ENCODE results near the gene AOC2.

AOC2 gene, protein sequence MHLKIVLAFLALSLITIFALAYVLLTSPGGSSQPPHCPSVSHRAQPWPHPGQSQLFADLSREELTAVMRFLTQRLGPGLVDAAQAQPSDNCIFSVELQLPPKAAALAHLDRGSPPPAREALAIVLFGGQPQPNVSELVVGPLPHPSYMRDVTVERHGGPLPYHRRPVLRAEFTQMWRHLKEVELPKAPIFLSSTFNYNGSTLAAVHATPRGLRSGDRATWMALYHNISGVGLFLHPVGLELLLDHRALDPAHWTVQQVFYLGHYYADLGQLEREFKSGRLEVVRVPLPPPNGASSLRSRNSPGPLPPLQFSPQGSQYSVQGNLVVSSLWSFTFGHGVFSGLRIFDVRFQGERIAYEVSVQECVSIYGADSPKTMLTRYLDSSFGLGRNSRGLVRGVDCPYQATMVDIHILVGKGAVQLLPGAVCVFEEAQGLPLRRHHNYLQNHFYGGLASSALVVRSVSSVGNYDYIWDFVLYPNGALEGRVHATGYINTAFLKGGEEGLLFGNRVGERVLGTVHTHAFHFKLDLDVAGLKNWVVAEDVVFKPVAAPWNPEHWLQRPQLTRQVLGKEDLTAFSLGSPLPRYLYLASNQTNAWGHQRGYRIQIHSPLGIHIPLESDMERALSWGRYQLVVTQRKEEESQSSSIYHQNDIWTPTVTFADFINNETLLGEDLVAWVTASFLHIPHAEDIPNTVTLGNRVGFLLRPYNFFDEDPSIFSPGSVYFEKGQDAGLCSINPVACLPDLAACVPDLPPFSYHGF

DNA sequence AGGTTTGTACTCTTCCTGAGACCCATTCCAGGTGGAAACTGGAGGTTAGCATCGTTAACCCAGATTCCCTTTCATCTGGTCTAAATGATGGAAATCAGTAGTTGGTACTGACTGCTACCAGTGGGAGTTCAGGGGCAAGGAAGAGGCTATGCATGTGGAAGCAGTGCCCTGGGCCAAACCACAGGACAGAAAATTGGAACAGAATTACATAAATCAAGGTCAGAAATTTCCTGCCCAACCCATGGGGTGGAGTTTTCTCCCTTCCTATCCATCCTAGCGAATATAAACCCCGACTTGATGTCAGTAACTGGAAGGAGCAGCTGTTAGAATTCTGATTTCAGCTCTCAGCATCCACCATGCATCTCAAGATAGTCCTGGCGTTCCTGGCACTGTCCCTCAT lies at the start of gene AOC2:
Gene AOC2 (plus strand): TSS at position 310 of the 400 bp plus-strand sequence. CDS start 47 bp downstream, at position 357.
- DNase-seq = no peak

DNA sequence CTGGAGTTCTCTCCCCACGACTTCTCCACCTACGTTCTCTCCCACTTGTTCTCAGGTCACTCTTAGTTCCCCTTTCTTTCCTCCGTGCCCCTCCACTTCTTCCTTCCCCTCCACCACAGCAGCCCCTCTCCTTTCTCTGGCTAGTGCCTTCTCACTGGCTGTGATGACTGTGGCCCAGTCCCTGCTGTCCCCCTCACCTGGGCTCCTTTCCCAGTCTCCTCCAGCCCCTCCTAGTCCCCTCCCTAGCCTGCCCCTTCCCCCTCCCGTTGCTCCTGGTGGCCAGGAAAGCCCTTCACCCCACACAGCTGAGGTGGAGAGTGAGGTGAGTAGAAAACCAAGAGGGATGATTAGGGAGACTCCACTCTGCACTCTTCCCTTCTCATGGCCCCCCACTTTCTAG lies 49.3 kb upstream of the AOC2 start:
- no peak for DNase-seq

- DNase-seq = no peak
Observed at GRCh38 chr17:42795465-42795864, 48.9 kb upstream of the AOC2 start.

- DNase-seq = no peak
Observed at GRCh38 chr17:42796066-42796758, 48.2 kb upstream of the AOC2 start.

DNA sequence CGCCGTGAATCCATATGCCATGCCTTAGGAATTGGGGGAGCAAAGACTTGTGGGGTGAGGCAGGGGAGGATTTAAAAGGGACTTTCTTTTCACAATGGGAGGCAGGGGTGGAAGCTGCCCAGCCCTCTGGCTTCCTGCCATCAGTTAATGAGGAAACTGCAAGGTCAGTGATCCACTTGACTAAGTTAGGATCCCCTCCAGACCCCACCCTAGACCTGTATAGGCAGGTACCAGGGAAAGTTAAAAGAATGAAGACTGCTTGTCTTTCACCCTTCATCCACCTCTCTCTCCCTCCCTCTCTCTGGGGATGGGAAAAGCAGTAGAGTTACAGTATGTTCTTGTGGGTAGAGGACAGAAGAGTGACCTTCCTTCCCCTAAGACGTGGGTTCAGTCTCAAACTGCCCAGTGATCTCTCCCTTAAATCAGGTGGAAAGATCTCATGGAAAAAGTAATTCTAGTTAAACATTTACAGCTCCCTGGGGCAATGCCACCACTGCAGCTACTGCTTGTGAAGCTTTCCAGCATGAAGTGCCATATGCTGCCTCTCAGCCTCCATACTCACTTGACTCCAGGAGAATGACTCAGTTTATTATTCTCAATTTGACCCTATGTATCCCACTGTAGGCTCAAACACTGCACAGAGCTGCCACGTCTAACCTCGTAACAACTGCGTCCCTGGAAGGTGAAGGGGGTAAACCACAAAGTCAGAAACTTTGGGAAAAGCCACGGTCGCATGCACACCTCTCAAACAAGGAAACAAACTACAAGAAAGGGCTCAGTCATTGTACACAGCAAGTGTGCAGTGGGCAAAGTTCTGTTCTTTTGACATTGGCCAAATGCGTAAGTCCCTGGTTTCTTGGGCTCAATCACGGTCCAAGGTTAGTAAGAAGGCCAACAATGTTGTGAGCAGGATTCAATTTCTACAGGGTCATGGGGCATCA lies 47.0 kb upstream of the AOC2 start:
- no peak for DNase-seq

- no peak for DNase-seq
Observed at GRCh38 chr17:42798011-42798382, 46.4 kb upstream of the AOC2 start.

GRCh38 chr17:42798383-42799380 lies 45.7 kb upstream of the AOC2 start, which contains the start of the genes CNTD1 and COA3:
Gene CNTD1, plus strand, starts transcription at chr17:42798861. Its CDS starts 207 bp downstream, at chr17:42799068.
Gene COA3, minus strand, starts transcription at chr17:42798704. Its CDS starts 23 bp downstream, at chr17:42798681.
- peak; percentile 77 for DNase-seq

- no peak for DNase-seq
Observed at GRCh38 chr17:42803074-42803883, 41.1 kb upstream of the AOC2 start.

DNA sequence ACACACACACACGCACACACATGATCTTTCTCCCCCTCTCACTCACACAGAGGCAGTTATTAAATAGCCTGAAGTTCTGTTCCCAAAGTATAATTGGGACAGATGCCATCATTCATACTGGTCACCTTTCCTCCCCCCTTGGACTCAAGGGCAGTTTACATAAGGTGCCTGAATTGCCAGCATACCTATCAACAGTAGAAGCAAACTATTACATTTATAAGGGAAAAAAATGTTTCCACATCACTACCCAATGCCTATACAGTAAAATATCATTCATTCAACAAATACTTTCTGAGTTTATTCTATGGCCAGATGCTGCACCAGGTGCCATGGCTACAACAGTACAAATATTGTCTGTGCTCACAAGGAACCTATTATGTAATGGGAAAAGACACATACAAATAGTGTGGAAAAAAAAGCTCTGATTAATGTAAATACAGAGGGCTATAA lies 39.4 kb upstream of the AOC2 start:
- DNase-seq = no peak

GRCh38 chr17:42806249-42806648 lies 38.1 kb upstream of the AOC2 start:
- DNase-seq = no peak

- no peak for DNase-seq
Observed at GRCh38 chr17:42809250-42809649, 35.1 kb upstream of the AOC2 start.

- DNase-seq = no peak
Observed at GRCh38 chr17:42814633-42815399, 29.6 kb upstream of the AOC2 start.

GRCh38 chr17:42817866-42818265 lies 26.5 kb upstream of the AOC2 start:
- DNase-seq = no peak

- DNase-seq = no peak
Observed at GRCh38 chr17:42818379-42818778, 26.0 kb upstream of the AOC2 start.

- no peak for DNase-seq
Observed at GRCh38 chr17:42819939-42820535, 24.3 kb upstream of the AOC2 start.

- no peak for DNase-seq
Observed at GRCh38 chr17:42821176-42821575, 23.2 kb upstream of the AOC2 start.

DNA sequence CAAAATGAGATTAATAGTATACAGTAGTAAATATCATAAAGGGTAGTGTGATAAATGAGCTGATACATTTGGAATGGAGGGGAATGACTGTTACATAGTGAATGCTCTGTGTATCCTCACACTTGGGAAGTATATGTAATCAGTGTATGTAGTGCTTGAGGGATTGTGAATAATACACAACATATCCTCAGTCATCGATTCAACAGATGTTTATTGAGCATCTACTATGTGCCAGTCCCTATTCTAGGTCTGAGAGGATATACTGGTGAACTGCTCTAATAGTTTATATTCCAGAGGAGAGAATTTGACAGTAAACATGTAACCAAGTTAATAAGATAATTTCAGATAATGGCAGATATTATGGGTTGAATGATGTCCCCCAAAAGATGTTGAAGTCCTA lies 16.9 kb upstream of the AOC2 start:
- no peak for DNase-seq

DNA sequence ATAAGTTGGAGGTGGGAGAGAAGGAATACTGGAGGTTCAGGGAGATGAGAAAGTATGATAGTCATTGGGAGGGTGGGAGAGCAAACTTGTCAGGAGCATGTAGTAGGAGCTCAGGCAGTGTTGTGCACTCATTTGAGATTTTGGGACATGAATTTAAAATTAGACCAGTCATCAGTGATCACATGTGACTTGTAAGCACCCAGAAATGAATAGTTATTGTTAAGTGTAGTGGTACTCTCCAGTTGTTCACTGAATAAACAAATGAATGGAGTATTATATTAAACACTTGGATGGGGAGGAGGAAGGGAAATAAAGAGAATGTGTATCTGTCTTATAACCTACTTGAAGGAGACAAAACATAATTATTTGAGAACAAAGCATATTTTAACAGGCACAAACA lies 13.4 kb upstream of the AOC2 start:
- DNase-seq = no peak

All from NCI-H1092 (cell line).